ENCODE measurements around the gene LASP1. TPM values are rescaled to one million over a fixed set of nuclear protein-coding genes. Genes with fewer than 3 reads are reported as not detected.

Gene LASP1
- polyA plus RNA-seq, 1 donor (not counting 4 experiments of a cell fraction or from before 2014, with no cell fraction given): 88.1 TPM

GRCh38 chr17:38939987-38940386, 70.1 kb downstream of the LASP1 start:
- TF ChIP-seq EZH2 (IDR thresholded peaks at IDR 0.05; ENCODE audit: low read length) (no peak), CTCF (optimal IDR thresholded peaks at IDR 0.05 in 1 of 3, IDR thresholded peaks at IDR 0.05 in 1 of 3, conservative IDR thresholded peaks at IDR 0.05 in 1 of 3; ENCODE audit: extremely low read depth in 1 of 3, insufficient read depth in 2 of 3, low read length in 3 of 3) (no peak)
- Histone ChIP-seq H3K4me1 (ENCODE audit: control insufficient read depth, extremely low read depth, insufficient read depth, low read length) (no peaks in the 10 kb centered on the region), H3K79me2 (ENCODE audit: control insufficient read depth, insufficient read depth, low read length) (no peaks in the 10 kb centered on the region), H3K36me3 (ENCODE audit: control insufficient read depth in 2 of 2, extremely low read depth in 1 of 2, insufficient read depth in 2 of 2, low read length in 2 of 2) (no peaks in the 10 kb centered on the region), H4K20me1 (ENCODE audit: control insufficient read depth, extremely low read depth, insufficient read depth, low read length) (no peaks in the 10 kb centered on the region), H3K27me3 (ENCODE audit: control insufficient read depth, extremely low read depth, insufficient read depth, low read length) (no peaks in the 10 kb centered on the region), H2AFZ (ENCODE audit: control insufficient read depth, low read length) (no peak overlapping the region), H3K9ac (ENCODE audit: control insufficient read depth, extremely low read depth, insufficient read depth, low read length) (no peak overlapping the region), H3K9me1 (ENCODE audit: control insufficient read depth, extremely low read depth, insufficient read depth, low read length) (no peaks in the 10 kb centered on the region), H3K9me3 (ENCODE audit: control insufficient read depth, low read depth, low read length) (no peaks in the 10 kb centered on the region), H3K4me2 (ENCODE audit: control insufficient read depth, extremely low read depth, insufficient read depth, low read depth, low read length) (no peak overlapping the region), H3K27ac (ENCODE audit: control insufficient read depth, insufficient read depth, low read length) (no peak overlapping the region), H3K4me3 (ENCODE audit: control insufficient read depth in 2 of 3, extremely low read depth in 1 of 3, insufficient read depth in 2 of 3, low read depth in 1 of 3, low read length in 3 of 3) (no peak overlapping the region)
- dilution Hi-C loops (cut with MboI; ENCODE audit: extremely low pct_ligation_motif_present, low sequenced_read_pairs): no loop called here
- no peak for DNase-seq (ENCODE audit: low read depth, low spot score)
- no peak for FAIRE-seq

GRCh38 chr17:38940404-38940803, 70.5 kb downstream of the LASP1 start:
- no peak overlapping the region for H3K4me2 ChIP-seq (ENCODE audit: control insufficient read depth, extremely low read depth, insufficient read depth, low read depth, low read length)
- no peaks in the 10 kb centered on the region for H3K4me1 ChIP-seq (ENCODE audit: control insufficient read depth, extremely low read depth, insufficient read depth, low read length)

More at GRCh38 chr17:38940404-38940803, 70.5 kb downstream of the LASP1 start:
- Histone ChIP-seq H3K9me3 (ENCODE audit: control insufficient read depth, low read depth, low read length) (no peaks in the 10 kb centered on the region), H3K4me3 (ENCODE audit: control insufficient read depth in 2 of 3, extremely low read depth in 1 of 3, insufficient read depth in 2 of 3, low read depth in 1 of 3, low read length in 3 of 3) (no peak overlapping the region), H4K20me1 (ENCODE audit: control insufficient read depth, extremely low read depth, insufficient read depth, low read length) (no peaks in the 10 kb centered on the region), H2AFZ (ENCODE audit: control insufficient read depth, low read length) (no peak overlapping the region), H3K27ac (ENCODE audit: control insufficient read depth, insufficient read depth, low read length) (no peak overlapping the region), H3K79me2 (ENCODE audit: control insufficient read depth, insufficient read depth, low read length) (no peaks in the 10 kb centered on the region), H3K9ac (ENCODE audit: control insufficient read depth, extremely low read depth, insufficient read depth, low read length) (no peak overlapping the region), H3K9me1 (ENCODE audit: control insufficient read depth, extremely low read depth, insufficient read depth, low read length) (no peaks in the 10 kb centered on the region), H3K27me3 (ENCODE audit: control insufficient read depth, extremely low read depth, insufficient read depth, low read length) (no peaks in the 10 kb centered on the region), H3K36me3 (ENCODE audit: control insufficient read depth in 2 of 2, extremely low read depth in 1 of 2, insufficient read depth in 2 of 2, low read length in 2 of 2) (no peaks in the 10 kb centered on the region)
- TF ChIP-seq EZH2 (IDR thresholded peaks at IDR 0.05; ENCODE audit: low read length) (no peak), CTCF (optimal IDR thresholded peaks at IDR 0.05 in 1 of 3, IDR thresholded peaks at IDR 0.05 in 1 of 3, conservative IDR thresholded peaks at IDR 0.05 in 1 of 3; ENCODE audit: extremely low read depth in 1 of 3, insufficient read depth in 2 of 3, low read length in 3 of 3) (no peak)
- dilution Hi-C loops (cut with MboI; ENCODE audit: extremely low pct_ligation_motif_present, low sequenced_read_pairs): no loop called here
- no peak for DNase-seq (ENCODE audit: low read depth, low spot score)
- FAIRE-seq: no peak

Measured in keratinocyte (primary cell).